Activated T-helper 2 cell treated with anti-CD3 and anti-CD28 coated beads, Interferon-gamma antibody, Interleukin-2, Interleukin-4, amounts not matched to agents 10 μg/mL and 5 μg/mL and 100 μg/mL, durations not matched to agents 14 hours and 24 hours and 36 hours (primary cell): ENCODE results near the gene NPM3. TPM values are rescaled to one million over a fixed set of nuclear protein-coding genes. Genes with fewer than 3 reads are reported as not detected.

Source experiments
- DNase-seq: peaks from one replicate; pipeline ENCODE4 v3.0.0; 2021; ENCODE audit warnings: low spot score
- H3K27ac Mint-ChIP-seq: one replicate; pipeline ENCODE4 v1.8.0; 2021; ENCODE audit warnings: mixed read lengths
- H3K27me3 Mint-ChIP-seq: one replicate; pipeline ENCODE4 v1.8.0; 2021; ENCODE audit warnings: low read depth, mixed read lengths
- H3K36me3 Mint-ChIP-seq: one replicate; pipeline ENCODE4 v1.8.0; 2021; ENCODE audit warnings: low read depth, mixed read lengths
- H3K4me1 Mint-ChIP-seq: one replicate; pipeline ENCODE4 v1.8.0; 2021; ENCODE audit warnings: low read depth, mixed read lengths
- H3K4me3 Mint-ChIP-seq: one replicate; pipeline ENCODE4 v1.8.0; 2021; ENCODE audit warnings: low read depth, mild to moderate bottlenecking, moderate library complexity, mixed read lengths
- H3K9me3 Mint-ChIP-seq: one replicate; pipeline ENCODE4 v1.8.0; 2021; ENCODE audit warnings: mixed read lengths
- intact Hi-C: fragments of 100-400 bp; cut with micrococcal nuclease; formaldehyde crosslinking; loops from one replicate; pipeline ENCODE4 v1.15.1; 2023
- total RNA-seq: library from RNA; stranded (reverse); gene quantifications from 2 replicates; pipeline ENCODE4 v1.2.3, GENCODE V29; 2022

The NPM3 gene
- total RNA-seq, 1 donor from 2014 or later, result 139 TPM

DNA sequence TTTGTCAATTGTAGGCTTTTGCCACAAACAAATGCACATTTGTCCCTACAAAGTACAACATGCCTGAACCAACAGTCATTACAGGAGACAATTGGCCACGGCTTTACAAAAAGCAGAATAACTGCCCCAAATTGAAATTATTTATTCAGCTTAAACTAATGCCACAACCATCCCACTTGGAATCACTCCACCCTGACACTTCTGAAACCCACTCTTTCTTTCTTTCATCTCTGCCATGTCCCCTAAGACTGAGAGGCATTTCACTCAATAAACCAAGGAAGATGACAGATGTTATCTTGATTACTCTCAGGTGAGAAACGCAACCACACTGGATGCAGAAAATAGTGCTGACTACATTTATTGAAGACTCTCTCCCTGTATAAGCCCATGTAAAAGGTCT, 2.6 kb upstream of the NPM3 start:
- H3K36me3 Mint-ChIP-seq, result peaks cover 55% of the 10 kb centered on the region
- peak overlapping the region; percentile 40 for H3K27ac Mint-ChIP-seq
- DNase-seq, result no peak
- H3K4me1 Mint-ChIP-seq, result peaks cover 29% of the 10 kb centered on the region
- no peaks in the 10 kb centered on the region for H3K27me3 Mint-ChIP-seq
- intact Hi-C loops, result no loop called here
- no peak overlapping the region for H3K4me3 Mint-ChIP-seq
- H3K9me3 Mint-ChIP-seq, result no peaks in the 10 kb centered on the region

DNA sequence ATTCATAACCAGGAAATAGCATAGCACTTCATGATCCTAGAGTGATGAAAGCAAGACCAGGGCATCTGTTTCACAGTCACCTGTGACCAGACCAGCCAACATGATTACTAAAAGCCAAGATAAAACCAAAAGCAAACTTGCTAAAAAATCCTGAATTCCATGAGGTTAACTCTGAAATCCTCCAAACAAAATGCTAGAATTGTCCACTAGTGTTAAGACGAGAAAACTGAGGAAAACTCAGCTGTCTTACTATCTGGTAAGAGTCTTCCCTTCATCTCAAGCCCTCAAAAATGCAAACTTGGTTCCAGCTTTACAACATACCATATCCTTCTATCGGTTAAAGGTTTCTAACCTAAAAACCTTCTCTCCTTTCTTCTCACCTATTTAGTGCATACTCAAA, 1.3 kb upstream of the NPM3 start:
- H3K27me3 Mint-ChIP-seq, result no peaks in the 10 kb centered on the region
- H3K4me3 Mint-ChIP-seq, result no peak overlapping the region
- DNase-seq, result no peak
- no peak overlapping the region for H3K27ac Mint-ChIP-seq
- peaks cover 33% of the 10 kb centered on the region for H3K4me1 Mint-ChIP-seq
- intact Hi-C loops, result loop anchor here (5.0 kb wide), 1 partner anchor 92 kb away; no protein-coding TSS in a partner anchor
- no peaks in the 10 kb centered on the region for H3K9me3 Mint-ChIP-seq
- peaks cover 50% of the 10 kb centered on the region for H3K36me3 Mint-ChIP-seq

DNA sequence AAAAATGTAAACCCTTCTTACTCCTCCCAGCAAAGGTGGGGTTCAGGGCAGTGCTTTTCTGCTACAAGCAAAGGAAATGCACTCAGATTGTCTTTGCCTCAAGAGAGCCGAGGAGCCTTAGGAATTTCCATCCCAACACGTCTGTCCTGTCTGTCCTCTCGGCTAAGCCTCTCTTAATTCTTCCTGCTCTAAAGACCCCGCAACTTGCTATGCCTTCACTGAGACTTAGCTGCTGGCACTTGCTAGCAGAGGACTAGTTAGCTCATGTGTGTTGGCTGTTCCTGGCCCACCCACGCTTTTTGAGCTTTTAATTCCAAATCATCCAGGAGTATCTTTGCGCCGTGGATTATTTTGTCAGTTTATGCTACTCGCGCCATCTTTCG, 481 bp upstream of the NPM3 start:
- H3K9me3 Mint-ChIP-seq, result no peaks in the 10 kb centered on the region
- intact Hi-C loops, result loop anchor here (1.0 to 5.0 kb wide), 3 partner anchors 35 to 571 kb away; partner anchors contain the start of gene OGA
- DNase-seq, result no peak
- H3K4me1 Mint-ChIP-seq, result peaks cover 39% of the 10 kb centered on the region
- peaks cover 5% of the 10 kb centered on the region for H3K27me3 Mint-ChIP-seq
- peak overlapping the region; percentile 100 for H3K4me3 Mint-ChIP-seq
- H3K36me3 Mint-ChIP-seq, result peaks cover 49% of the 10 kb centered on the region
- H3K27ac Mint-ChIP-seq, result peak overlapping the region; percentile 6

DNA sequence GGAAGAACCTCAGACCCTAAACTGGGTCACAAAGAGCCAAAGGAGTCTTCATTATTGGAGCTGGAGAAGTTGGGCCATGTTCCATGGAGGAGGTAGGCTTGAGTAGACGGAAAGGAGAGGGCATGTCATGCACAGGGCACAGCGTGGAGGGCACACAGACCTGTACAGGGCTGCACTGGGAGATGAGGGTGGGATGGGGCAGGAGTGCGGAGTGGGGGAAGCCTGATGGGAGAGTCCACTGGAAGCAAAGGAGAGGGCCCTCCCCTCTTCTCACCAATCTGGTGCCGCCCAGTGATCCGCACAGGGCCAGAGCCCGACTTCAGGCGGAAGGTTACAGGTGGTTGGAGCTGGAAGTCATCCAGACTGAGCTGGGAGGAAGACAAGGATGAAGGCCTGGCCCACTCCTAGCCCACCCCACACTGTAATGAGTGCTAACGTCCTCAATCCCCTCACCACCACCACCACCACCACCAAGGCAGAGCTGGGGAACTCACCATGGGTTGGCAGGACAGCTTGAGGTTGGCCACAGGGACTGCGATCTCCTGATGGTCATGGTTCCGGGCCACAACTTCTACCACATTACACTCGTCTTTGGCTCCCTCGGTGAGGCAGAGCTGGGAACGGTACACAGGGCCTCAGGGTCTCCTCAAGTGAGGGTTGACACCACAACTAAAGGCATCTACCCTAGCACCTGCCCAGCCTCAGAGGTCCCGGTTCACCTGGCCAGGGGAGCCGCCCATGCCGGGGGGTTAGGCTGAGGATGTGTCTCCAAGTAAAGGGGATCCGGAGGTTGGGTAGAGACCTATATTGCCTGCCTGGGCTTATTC, 1.0 kb downstream of the NPM3 start:
- H3K4me1 Mint-ChIP-seq, result peaks cover 40% of the 10 kb centered on the region
- H3K4me3 Mint-ChIP-seq, result peak overlapping the region; percentile 100
- no peak for DNase-seq
- intact Hi-C loops, result loop anchor here (2.0 to 5.0 kb wide), 2 partner anchors 90 to 569 kb away; no protein-coding TSS in a partner anchor
- H3K36me3 Mint-ChIP-seq, result peaks cover 53% of the 10 kb centered on the region
- H3K9me3 Mint-ChIP-seq, result no peaks in the 10 kb centered on the region
- peak overlapping the region; percentile 98 for H3K27ac Mint-ChIP-seq
- peaks cover 16% of the 10 kb centered on the region for H3K27me3 Mint-ChIP-seq

DNA sequence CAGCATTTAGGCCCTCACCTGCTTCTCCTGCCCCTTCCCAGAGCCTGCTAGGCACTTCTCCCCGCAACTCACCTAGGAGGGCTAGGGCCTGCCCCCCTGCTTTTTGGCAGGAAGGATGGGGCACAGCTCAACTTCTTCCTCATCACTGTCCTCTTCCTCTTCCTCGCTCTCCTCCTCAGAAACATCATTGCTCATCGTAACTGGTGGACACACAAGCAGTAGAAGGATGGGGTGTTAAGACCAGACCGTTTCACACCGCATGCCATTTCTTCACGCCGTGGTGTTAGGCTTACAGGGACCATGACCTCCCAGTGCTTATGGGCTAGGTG, 1.6 kb downstream of the NPM3 start:
- H3K27ac Mint-ChIP-seq, result peak overlapping the region; percentile 18
- H3K36me3 Mint-ChIP-seq, result peaks cover 50% of the 10 kb centered on the region
- no peaks in the 10 kb centered on the region for H3K9me3 Mint-ChIP-seq
- intact Hi-C loops, result loop anchor here (5.0 kb wide), 1 partner anchor 89 kb away; no protein-coding TSS in a partner anchor
- peak overlapping the region; percentile 100 for H3K4me3 Mint-ChIP-seq
- H3K27me3 Mint-ChIP-seq, result peaks cover 21% of the 10 kb centered on the region
- DNase-seq, result no peak
- peaks cover 40% of the 10 kb centered on the region for H3K4me1 Mint-ChIP-seq

DNA sequence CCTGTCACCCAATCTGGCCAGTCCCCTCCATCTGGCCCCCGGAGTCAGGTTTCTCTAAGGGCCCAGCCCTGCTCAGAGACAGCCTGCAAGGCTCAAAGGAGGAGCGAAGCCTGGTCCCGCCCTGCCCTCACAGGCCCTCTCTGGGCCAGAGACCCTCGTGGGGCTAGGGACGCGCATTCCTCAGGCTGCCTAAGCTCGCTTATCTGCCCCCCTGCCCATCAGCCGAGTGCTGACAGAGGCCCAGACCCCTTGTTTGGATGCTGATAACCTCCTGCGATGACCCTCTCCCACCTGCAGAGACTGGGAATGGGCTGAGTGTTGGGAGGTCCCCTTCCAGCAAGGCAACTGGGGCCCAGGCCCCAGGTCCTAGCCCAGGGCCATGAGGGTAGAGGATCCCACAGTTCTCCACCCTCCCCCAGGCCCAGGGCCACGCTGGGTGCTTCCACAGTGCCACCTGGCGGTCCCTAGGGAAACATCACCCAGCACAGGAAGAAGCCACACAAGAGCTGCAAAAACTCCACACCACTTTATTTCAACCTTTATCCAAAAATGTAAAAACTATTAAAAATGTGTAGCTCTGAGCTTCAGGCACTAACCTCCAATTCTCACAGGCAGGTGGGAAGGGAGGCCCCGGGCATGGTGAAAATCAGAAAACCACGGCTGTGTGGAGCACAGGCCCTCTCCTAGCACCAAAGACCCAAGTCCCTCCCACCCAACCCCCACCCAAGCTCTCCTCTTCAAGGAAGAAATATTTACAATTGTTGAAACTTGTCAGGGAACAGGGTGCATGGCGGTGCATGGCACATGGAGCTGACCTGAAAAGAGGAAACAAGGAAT, 2.2 kb downstream of the NPM3 start:
- intact Hi-C loops, result loop anchor here (1.0 to 5.0 kb wide), 2 partner anchors 89 to 179 kb away; no protein-coding TSS in a partner anchor
- peak; percentile 69 for DNase-seq
- Mint-ChIP-seq H3K27ac (no peak overlapping the region), H3K9me3 (no peaks in the 10 kb centered on the region), H3K27me3 (peaks cover 22% of the 10 kb centered on the region), H3K36me3 (peaks cover 47% of the 10 kb centered on the region), H3K4me3 (peak overlapping the region; percentile 100), H3K4me1 (peaks cover 38% of the 10 kb centered on the region)

DNA sequence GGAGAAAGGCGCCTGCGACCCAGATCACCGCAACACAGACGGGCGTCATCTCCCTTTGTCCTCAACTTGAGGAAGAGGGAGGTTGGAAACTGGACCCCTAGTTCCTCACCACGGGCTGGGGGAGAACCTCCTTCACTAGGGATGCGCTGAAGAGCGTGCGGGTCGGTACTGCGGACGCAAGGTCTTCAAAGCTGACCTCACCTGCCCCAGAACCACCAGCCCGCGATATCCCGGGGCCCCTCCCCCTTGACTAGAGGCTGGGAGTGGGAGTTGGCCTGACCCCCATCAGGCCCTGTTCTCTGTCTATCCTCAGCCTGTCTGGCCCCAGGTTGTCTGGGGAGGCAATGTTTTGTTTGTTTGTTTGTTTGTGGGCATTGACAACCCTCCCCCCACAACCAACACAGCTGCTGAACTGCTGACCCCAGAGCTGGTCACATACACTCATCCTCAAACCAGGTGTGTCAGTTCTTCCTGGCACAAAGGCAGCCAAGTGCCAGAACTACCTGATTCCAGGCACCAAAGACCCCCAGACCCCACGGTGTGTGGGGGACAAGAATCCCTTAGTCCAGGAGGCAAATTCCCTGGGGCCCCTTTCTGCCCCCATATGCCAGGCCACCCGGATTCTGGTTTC, 2.9 kb downstream of the NPM3 start:
- peaks cover 42% of the 10 kb centered on the region for H3K36me3 Mint-ChIP-seq
- peaks cover 22% of the 10 kb centered on the region for H3K27me3 Mint-ChIP-seq
- peak overlapping the region; percentile 60 for H3K4me3 Mint-ChIP-seq
- H3K27ac Mint-ChIP-seq, result no peak overlapping the region
- H3K4me1 Mint-ChIP-seq, result peaks cover 36% of the 10 kb centered on the region
- intact Hi-C loops, result loop anchor here (1.0 to 5.0 kb wide), 2 partner anchors 88 to 178 kb away; no protein-coding TSS in a partner anchor
- DNase-seq, result no peak
- no peaks in the 10 kb centered on the region for H3K9me3 Mint-ChIP-seq

DNA sequence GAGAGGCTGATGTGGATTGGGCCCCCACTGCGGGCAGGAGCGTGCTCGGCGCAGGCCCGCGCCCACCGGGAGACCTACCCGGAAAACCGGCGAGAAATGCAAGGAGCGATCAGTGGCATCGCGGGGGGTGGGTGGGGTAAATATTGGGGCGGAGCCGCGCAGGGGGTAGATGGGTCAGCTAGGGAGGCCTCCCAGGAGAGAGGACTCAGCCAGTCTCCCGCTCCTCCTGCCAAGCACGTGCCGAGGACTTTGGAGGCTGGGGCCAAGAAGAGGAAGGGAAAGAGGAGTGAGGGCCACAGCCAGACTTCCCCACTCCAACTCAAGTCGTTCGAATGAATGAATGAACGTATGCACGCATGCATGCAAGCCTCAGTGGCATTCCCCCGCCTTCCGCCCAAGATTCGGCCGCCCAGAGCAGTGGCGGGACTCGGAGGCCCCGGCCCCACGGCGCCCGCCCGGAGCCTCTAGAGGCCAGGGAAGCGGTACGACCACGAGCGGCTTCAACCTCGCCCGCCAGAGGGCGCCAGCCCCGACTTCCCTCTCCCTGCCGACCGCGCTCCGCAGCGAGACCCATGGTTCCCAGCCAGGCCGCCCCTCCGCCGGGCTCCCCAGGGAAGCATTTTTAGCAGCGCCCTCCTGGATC, 3.6 kb downstream of the NPM3 start:
- peak; percentile 75 for DNase-seq
- Mint-ChIP-seq H3K36me3 (peaks cover 37% of the 10 kb centered on the region), H3K4me3 (peak overlapping the region; percentile 60), H3K27me3 (peaks cover 25% of the 10 kb centered on the region), H3K4me1 (peaks cover 31% of the 10 kb centered on the region), H3K27ac (no peak overlapping the region), H3K9me3 (no peaks in the 10 kb centered on the region)
- intact Hi-C loops, result loop anchor here (1.0 to 10.0 kb wide), 4 partner anchors 87 to 1045 kb away; no protein-coding TSS in a partner anchor

DNA sequence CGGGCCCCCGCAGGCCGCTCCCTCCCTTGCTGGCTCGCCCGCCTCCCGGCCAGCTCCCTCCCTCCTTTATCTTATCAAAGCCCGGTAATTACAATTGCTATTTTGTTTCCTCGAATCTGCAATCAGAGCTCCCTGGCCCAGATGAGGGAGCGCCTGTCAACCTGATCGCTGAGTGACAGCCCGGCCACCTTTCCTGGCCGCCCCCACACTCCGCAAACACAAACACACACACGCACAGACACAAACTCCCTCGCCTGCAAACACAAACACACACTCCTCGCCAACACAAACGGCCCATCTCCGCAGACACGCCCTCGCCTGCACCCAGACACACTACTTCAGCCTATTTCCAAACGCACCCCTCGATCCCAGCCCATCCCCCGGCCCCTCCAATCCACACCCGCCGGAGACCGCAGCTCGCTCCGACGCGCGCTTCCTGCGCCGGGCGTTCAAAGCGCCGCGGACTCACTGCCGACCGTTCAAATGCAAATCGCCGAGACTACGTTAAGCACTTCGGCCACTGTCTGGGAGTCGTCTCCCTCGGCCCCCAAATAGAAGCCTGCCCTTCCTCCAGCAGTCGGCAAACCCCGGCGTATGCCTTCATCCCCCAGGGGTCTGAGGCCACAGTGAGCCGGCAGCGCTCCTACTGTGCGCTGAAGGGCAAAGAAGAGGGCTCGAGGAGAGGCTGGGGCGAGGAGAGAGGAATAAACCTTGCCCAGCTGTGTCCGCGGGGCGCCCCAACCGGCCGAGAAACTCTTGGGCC, 4.3 kb downstream of the NPM3 start:
- H3K27ac Mint-ChIP-seq, result no peak overlapping the region
- H3K4me1 Mint-ChIP-seq, result peaks cover 26% of the 10 kb centered on the region
- DNase-seq, result no peak
- peaks cover 32% of the 10 kb centered on the region for H3K36me3 Mint-ChIP-seq
- peak overlapping the region; percentile 34 for H3K4me3 Mint-ChIP-seq
- intact Hi-C loops, result loop anchor here (10.0 kb wide), 2 partner anchors 634 to 1044 kb away; no protein-coding TSS in a partner anchor
- H3K27me3 Mint-ChIP-seq, result peaks cover 32% of the 10 kb centered on the region
- no peaks in the 10 kb centered on the region for H3K9me3 Mint-ChIP-seq

DNA sequence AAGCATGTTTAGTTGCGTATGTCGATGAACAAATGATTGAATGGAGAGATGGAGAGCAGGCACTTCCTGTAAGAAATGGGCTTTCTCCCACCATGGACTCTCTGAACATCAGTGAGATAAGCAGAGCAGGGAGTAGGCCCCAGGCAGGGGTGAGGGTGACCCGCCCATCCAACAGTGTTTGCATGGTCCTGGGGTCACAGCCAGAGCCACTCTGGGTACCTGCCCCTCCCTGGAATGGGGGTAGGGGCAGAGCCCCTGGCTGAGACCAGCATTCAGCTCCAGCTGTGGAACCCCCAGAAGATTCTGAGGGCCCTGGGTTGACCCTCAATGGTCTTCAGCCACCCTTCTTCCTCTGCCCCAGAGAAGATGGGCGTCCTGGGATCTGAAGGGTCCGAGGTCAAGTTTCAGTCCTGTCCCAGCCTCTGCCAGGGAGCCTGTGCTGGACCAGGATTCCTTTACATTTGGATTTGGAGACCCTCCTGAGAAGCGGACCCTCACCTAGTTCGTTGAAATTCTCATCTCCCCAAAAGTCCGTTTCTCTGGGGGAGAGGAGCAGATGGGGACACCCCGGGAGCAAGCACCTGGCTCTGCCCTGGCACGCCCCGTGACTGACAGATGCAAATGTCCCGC, 5.0 kb downstream of the NPM3 start:
- Mint-ChIP-seq H3K27ac (no peak overlapping the region), H3K36me3 (peaks cover 31% of the 10 kb centered on the region), H3K27me3 (peaks cover 39% of the 10 kb centered on the region), H3K4me3 (no peak overlapping the region), H3K9me3 (no peaks in the 10 kb centered on the region), H3K4me1 (peaks cover 25% of the 10 kb centered on the region)
- DNase-seq, result no peak
- intact Hi-C loops, result loop anchor here (10.0 kb wide), 2 partner anchors 633 to 1043 kb away; no protein-coding TSS in a partner anchor

DNA sequence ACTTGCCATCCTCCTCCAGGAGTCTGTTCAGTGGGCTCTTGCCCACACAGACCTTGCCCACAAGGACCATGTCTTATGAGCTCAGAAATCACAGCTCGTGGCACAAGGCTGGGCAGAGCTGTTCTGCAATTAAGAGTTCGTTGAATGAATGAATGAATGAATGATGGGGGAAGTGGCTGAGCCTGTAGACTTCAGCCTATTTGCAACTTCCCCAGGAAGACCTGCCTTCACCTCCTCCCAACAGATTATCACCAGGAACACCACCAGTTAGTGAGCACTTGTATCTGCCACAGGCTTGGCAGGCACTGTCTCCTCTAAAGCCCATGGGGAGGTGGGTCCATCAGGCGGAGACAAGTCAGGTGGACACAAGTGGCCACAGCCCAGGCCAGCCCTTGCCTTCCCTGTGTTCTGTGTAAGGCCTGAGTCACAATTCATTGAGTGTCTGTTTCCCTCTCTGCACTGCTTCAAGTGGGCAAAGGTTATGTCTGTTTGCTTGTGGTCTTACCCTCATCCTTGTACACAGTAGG, 5.6 kb downstream of the NPM3 start:
- Mint-ChIP-seq H3K4me1 (peaks cover 22% of the 10 kb centered on the region), H3K27me3 (peaks cover 45% of the 10 kb centered on the region), H3K36me3 (peaks cover 26% of the 10 kb centered on the region), H3K9me3 (no peaks in the 10 kb centered on the region), H3K4me3 (no peak overlapping the region), H3K27ac (no peak overlapping the region)
- intact Hi-C loops, result loop anchor here (10.0 kb wide), 2 partner anchors 633 to 1043 kb away; no protein-coding TSS in a partner anchor
- DNase-seq, result no peak
